ENCODE results near the gene ATF3. TPM values are rescaled to one million over a fixed set of nuclear protein-coding genes. Genes with fewer than 3 reads are reported as not detected.

Gene ATF3
- total RNA-seq, 1 experiment from 2014 or later: 43.2 TPM

GRCh38 chr1:212600071-212600915 lies 8.3 kb upstream of the ATF3 start:
- no peaks in the 10 kb centered on the region for H3K9me3 ChIP-seq (ENCODE audit: control insufficient read depth in 1 of 2, insufficient read depth in 1 of 2, low read depth in 1 of 2, low read length in 2 of 2)
- H3K4me1 ChIP-seq (ENCODE audit: control insufficient read depth in 1 of 2, insufficient read depth in 2 of 2, low read length in 2 of 2): peaks cover 13 to 26% of the 10 kb centered on the region in 2 experiments
- ChIA-PET CTCF (interaction anchor here (1.4 kb wide), 1 partner anchor 8 kb away, joined by 3 read pairs; the partner anchor contains the start of gene ATF3), POLR2A (interaction anchor here (4.8 kb wide), 1 partner anchor 8 kb away, joined by 45 read pairs; the partner anchor contains the start of gene ATF3), RAD21 (ENCODE audit: low non-redundant PET in 1 of 2, low total read pairs in 2 of 2, uncharacterized antibody in 2 of 2, unreplicated experiment in 2 of 2) (no interaction called here)
- ATAC-seq (no peak), DNase-seq (ENCODE audit: low read depth, low spot score) (no peak)
- H3K9me2 ChIP-seq (ENCODE audit: insufficient read depth): no peaks in the 10 kb centered on the region
- intact Hi-C loops (cut with micrococcal nuclease): no loop called here
- no peaks in the 10 kb centered on the region for H4K20me1 ChIP-seq (ENCODE audit: insufficient read depth)
- no peak overlapping the region for H3K4me3 ChIP-seq (replicated peaks in 1 of 2; ENCODE audit: low read depth in 1 of 2, low read length in 2 of 2)
- no peak overlapping the region for H3K9ac ChIP-seq (ENCODE audit: low read length)
- TF ChIP-seq EZH2phosphoT487 (IDR thresholded peaks at IDR 0.05; ENCODE audit: borderline replicate concordance) (no peak), POLR2AphosphoS5 (IDR thresholded peaks at IDR 0.05; ENCODE audit: low read depth, low read length) (no peak), SRF (IDR thresholded peaks at IDR 0.05; ENCODE audit: low read depth) (no peak), ZBTB33 (IDR thresholded peaks at IDR 0.05; ENCODE audit: extremely low read depth, insufficient replicate concordance, low read length) (no peak), EZH2 (IDR thresholded peaks at IDR 0.05) (no peak), ZNF274 (IDR thresholded peaks at IDR 0.05; ENCODE audit: low read depth, low read length) (no peak), ATF3 (IDR thresholded peaks at IDR 0.05) (no peak), FOSL1 (IDR thresholded peaks at IDR 0.05; ENCODE audit: low read depth) (no peak), YY1 (IDR thresholded peaks at IDR 0.05; ENCODE audit: extremely low read depth, insufficient replicate concordance, low read depth, low read length) (no peak), JUND (IDR thresholded peaks at IDR 0.05) (no peak), ZFX (IDR thresholded peaks at IDR 0.05) (no peak), SP1 (IDR thresholded peaks at IDR 0.05; ENCODE audit: low read depth) (no peak), CTCF (IDR thresholded peaks at IDR 0.05 in 2 of 3, conservative IDR thresholded peaks at IDR 0.05 in 1 of 3; ENCODE audit: borderline replicate concordance in 1 of 3, insufficient read depth in 1 of 3, low read depth in 2 of 3, low read length in 2 of 3) (no peak), TCF7L2 (IDR thresholded peaks at IDR 0.05; ENCODE audit: borderline replicate concordance, extremely low read depth, insufficient read depth, insufficient read length) (no peak), EGR1 (IDR thresholded peaks at IDR 0.05; ENCODE audit: low read depth) (no peak)
- BruUV-seq (replicated peaks): no TSS peak
- H3K27me3 ChIP-seq (ENCODE audit: insufficient read depth, low read length): no peaks in the 10 kb centered on the region; the same call in 1 of the 2 replicates
- no peak overlapping the region for H3K27ac ChIP-seq (ENCODE audit: low read depth, low read length)
- no peak overlapping the region for H2AFZ ChIP-seq (ENCODE audit: low read depth, low read length, poor library complexity, severe bottlenecking)
- H3K4me2 ChIP-seq (ENCODE audit: low read length): no peak overlapping the region
- H3K36me3 ChIP-seq (ENCODE audit: control insufficient read depth in 1 of 2, insufficient read depth in 2 of 2, low read length in 2 of 2): no peaks in the 10 kb centered on the region
- H3K79me2 ChIP-seq (ENCODE audit: insufficient read depth, low read length): no peaks in the 10 kb centered on the region
